ENCODE results near the gene CDH4. TPM values are rescaled to one million over a fixed set of nuclear protein-coding genes. Genes with fewer than 3 reads are reported as not detected.

The CDH4 gene
- total RNA-seq, 1 donor from 2014 or later = 8.3 TPM

GRCh38 chr20:61679473-61679872, 427.4 kb downstream of the CDH4 start:
- Mint-ChIP-seq H3K9me3 (no peaks in the 10 kb centered on the region), H3K36me3 (no peaks in the 10 kb centered on the region), H3K27me3 (peaks cover 47% of the 10 kb centered on the region), H3K4me1 (ENCODE audit: unreplicated experiment) (no peaks in the 10 kb centered on the region), H3K27ac (no peak overlapping the region), H3K4me3 (no peak overlapping the region)
- DNase-seq (ENCODE audit: extremely low spot score, unreplicated experiment) = no peak
- no peak for TF ChIP-seq CTCF (conservative IDR thresholded peaks at IDR 0.05)

GRCh38 chr20:61680096-61680495, 428.0 kb downstream of the CDH4 start:
- H3K4me1 Mint-ChIP-seq (ENCODE audit: unreplicated experiment) = peaks cover 4% of the 10 kb centered on the region
- H3K4me3 Mint-ChIP-seq = no peak overlapping the region
- no peak overlapping the region for H3K27ac Mint-ChIP-seq
- no peak for TF ChIP-seq CTCF (conservative IDR thresholded peaks at IDR 0.05)
- H3K27me3 Mint-ChIP-seq = peaks cover 48% of the 10 kb centered on the region
- H3K9me3 Mint-ChIP-seq = no peaks in the 10 kb centered on the region
- H3K36me3 Mint-ChIP-seq = no peaks in the 10 kb centered on the region
- DNase-seq (ENCODE audit: extremely low spot score, unreplicated experiment) = no peak

- H3K4me1 Mint-ChIP-seq (ENCODE audit: unreplicated experiment) = peaks cover 12% of the 10 kb centered on the region
- no peak for DNase-seq (ENCODE audit: extremely low spot score, unreplicated experiment)
- no peak overlapping the region for H3K4me3 Mint-ChIP-seq
- TF ChIP-seq CTCF (conservative IDR thresholded peaks at IDR 0.05) = no peak
- H3K36me3 Mint-ChIP-seq = no peaks in the 10 kb centered on the region
- no peak overlapping the region for H3K27ac Mint-ChIP-seq
- peaks cover 62% of the 10 kb centered on the region for H3K27me3 Mint-ChIP-seq
- H3K9me3 Mint-ChIP-seq = no peaks in the 10 kb centered on the region
These were observed 430.3 kb downstream of the CDH4 start for GRCh38 chr20:61682114-61682995.

GRCh38 chr20:61682996-61683681, 431.1 kb downstream of the CDH4 start:
- TF ChIP-seq CTCF (conservative IDR thresholded peaks at IDR 0.05) = no peak
- no peak overlapping the region for H3K4me3 Mint-ChIP-seq
- H3K27me3 Mint-ChIP-seq = peaks cover 57% of the 10 kb centered on the region
- H3K9me3 Mint-ChIP-seq = no peaks in the 10 kb centered on the region
- H3K27ac Mint-ChIP-seq = no peak overlapping the region
- H3K4me1 Mint-ChIP-seq (ENCODE audit: unreplicated experiment) = peaks cover 16% of the 10 kb centered on the region
- H3K36me3 Mint-ChIP-seq = no peaks in the 10 kb centered on the region
- DNase-seq (ENCODE audit: extremely low spot score, unreplicated experiment) = no peak

- Mint-ChIP-seq H3K27me3 (peaks cover 59% of the 10 kb centered on the region), H3K9me3 (no peaks in the 10 kb centered on the region), H3K4me1 (ENCODE audit: unreplicated experiment) (peaks cover 19% of the 10 kb centered on the region), H3K4me3 (no peak overlapping the region), H3K27ac (no peak overlapping the region), H3K36me3 (no peaks in the 10 kb centered on the region)
- DNase-seq (ENCODE audit: extremely low spot score, unreplicated experiment) = no peak
- TF ChIP-seq CTCF (conservative IDR thresholded peaks at IDR 0.05) = no peak
These were observed 431.7 kb downstream of the CDH4 start for GRCh38 chr20:61683721-61684120.
